Activated T-cell treated with anti-CD3 and anti-CD28 coated beads, Interleukin-2, amount 50 U/mL, for 24 hours (primary cell): ENCODE results near the gene TIAM1.

Experiments
- DNase-seq: peaks from one replicate; pipeline ENCODE4 v3.0.0-alpha.2; 2020
- H3K27ac Mint-ChIP-seq: 2 replicates; pipeline ENCODE4 v1.8.0; 2020; ENCODE audit warnings: mild to moderate bottlenecking, mixed read lengths
- H3K27me3 Mint-ChIP-seq: 2 replicates; pipeline ENCODE4 v1.8.0; 2020; ENCODE audit warnings: mixed read lengths
- H3K36me3 Mint-ChIP-seq: 2 replicates; pipeline ENCODE4 v1.8.0; 2020; ENCODE audit warnings: low read depth, mixed read lengths
- H3K4me1 Mint-ChIP-seq: 2 replicates; pipeline ENCODE4 v1.8.0; 2020; ENCODE audit warnings: low read depth, mixed read lengths
- H3K4me3 Mint-ChIP-seq: 2 replicates; pipeline ENCODE4 v1.8.0; 2020; ENCODE audit warnings: mild to moderate bottlenecking, moderate library complexity, mixed read lengths
- H3K9me3 Mint-ChIP-seq: 2 replicates; pipeline ENCODE4 v1.8.0; 2020; ENCODE audit warnings: mixed read lengths

The TIAM1 gene

GRCh38 chr21:31145274-31145673 lies 198.8 kb downstream of the TIAM1 start:
- Mint-ChIP-seq H3K36me3 (peaks cover 82% of the 10 kb centered on the region), H3K4me3 (no peak overlapping the region), H3K9me3 (no peaks in the 10 kb centered on the region), H3K27me3 (no peaks in the 10 kb centered on the region), H3K27ac (no peak overlapping the region), H3K4me1 (peaks cover 41% of the 10 kb centered on the region)
- no peak for DNase-seq

- no peak for DNase-seq
- H3K27ac Mint-ChIP-seq: no peak overlapping the region
- H3K36me3 Mint-ChIP-seq: peaks cover 83% of the 10 kb centered on the region
- no peak overlapping the region for H3K4me3 Mint-ChIP-seq
- H3K27me3 Mint-ChIP-seq: no peaks in the 10 kb centered on the region
- H3K4me1 Mint-ChIP-seq: peaks cover 34% of the 10 kb centered on the region
- no peaks in the 10 kb centered on the region for H3K9me3 Mint-ChIP-seq
Measured at GRCh38 chr21:31143036-31143435, 201.0 kb downstream of the TIAM1 start.

- H3K9me3 Mint-ChIP-seq: no peaks in the 10 kb centered on the region
- H3K27me3 Mint-ChIP-seq: no peaks in the 10 kb centered on the region
- no peak overlapping the region for H3K27ac Mint-ChIP-seq
- H3K4me1 Mint-ChIP-seq: peaks cover 33% of the 10 kb centered on the region
- peaks cover 84% of the 10 kb centered on the region for H3K36me3 Mint-ChIP-seq
- no peak for DNase-seq
- no peak overlapping the region for H3K4me3 Mint-ChIP-seq
Measured at GRCh38 chr21:31142600-31142999, 201.5 kb downstream of the TIAM1 start.

- Mint-ChIP-seq H3K27ac (peak overlapping the region; percentile 66), H3K36me3 (peaks cover 86% of the 10 kb centered on the region), H3K9me3 (no peaks in the 10 kb centered on the region), H3K27me3 (no peaks in the 10 kb centered on the region), H3K4me3 (no peak overlapping the region), H3K4me1 (peaks cover 27% of the 10 kb centered on the region)
- no peak for DNase-seq
Measured at GRCh38 chr21:31141389-31142000, 202.6 kb downstream of the TIAM1 start.

GRCh38 chr21:31140676-31141075 lies 203.4 kb downstream of the TIAM1 start:
- Mint-ChIP-seq H3K4me3 (no peak overlapping the region), H3K36me3 (peaks cover 89% of the 10 kb centered on the region), H3K4me1 (peaks cover 29% of the 10 kb centered on the region), H3K27me3 (no peaks in the 10 kb centered on the region), H3K27ac (peak overlapping the region; percentile 23), H3K9me3 (no peaks in the 10 kb centered on the region)
- DNase-seq: no peak

GRCh38 chr21:31140025-31140424 lies 204.0 kb downstream of the TIAM1 start:
- peak overlapping the region; percentile 23 for H3K27ac Mint-ChIP-seq
- no peaks in the 10 kb centered on the region for H3K9me3 Mint-ChIP-seq
- H3K27me3 Mint-ChIP-seq: no peaks in the 10 kb centered on the region
- no peak overlapping the region for H3K4me3 Mint-ChIP-seq
- no peak for DNase-seq
- peaks cover 33% of the 10 kb centered on the region for H3K4me1 Mint-ChIP-seq
- peaks cover 89% of the 10 kb centered on the region for H3K36me3 Mint-ChIP-seq

GRCh38 chr21:31137960-31138359 lies 206.1 kb downstream of the TIAM1 start:
- Mint-ChIP-seq H3K36me3 (peaks cover 95% of the 10 kb centered on the region), H3K9me3 (no peaks in the 10 kb centered on the region), H3K27ac (no peak overlapping the region), H3K27me3 (no peaks in the 10 kb centered on the region), H3K4me1 (peaks cover 50% of the 10 kb centered on the region), H3K4me3 (no peak overlapping the region)
- no peak for DNase-seq

- no peak for DNase-seq
- Mint-ChIP-seq H3K4me3 (no peak overlapping the region), H3K4me1 (peaks cover 56% of the 10 kb centered on the region), H3K36me3 (peaks cover 98% of the 10 kb centered on the region), H3K9me3 (peaks cover 2% of the 10 kb centered on the region), H3K27me3 (no peaks in the 10 kb centered on the region), H3K27ac (no peak overlapping the region)
Measured at GRCh38 chr21:31136891-31137290, 207.2 kb downstream of the TIAM1 start.

GRCh38 chr21:31135531-31136184 lies 208.4 kb downstream of the TIAM1 start:
- Mint-ChIP-seq H3K4me1 (peaks cover 60% of the 10 kb centered on the region), H3K36me3 (peaks cover 99% of the 10 kb centered on the region), H3K27ac (peak overlapping the region; percentile 55), H3K9me3 (peaks cover 2% of the 10 kb centered on the region), H3K27me3 (no peaks in the 10 kb centered on the region), H3K4me3 (no peak overlapping the region)
- no peak for DNase-seq

GRCh38 chr21:31133243-31133830 lies 210.7 kb downstream of the TIAM1 start:
- peaks cover 100% of the 10 kb centered on the region for H3K36me3 Mint-ChIP-seq
- no peak for DNase-seq
- peaks cover 2% of the 10 kb centered on the region for H3K9me3 Mint-ChIP-seq
- peak overlapping the region; percentile 47 for H3K4me3 Mint-ChIP-seq
- no peaks in the 10 kb centered on the region for H3K27me3 Mint-ChIP-seq
- peak overlapping the region; percentile 78 for H3K27ac Mint-ChIP-seq
- peaks cover 64% of the 10 kb centered on the region for H3K4me1 Mint-ChIP-seq

- H3K4me1 Mint-ChIP-seq: peaks cover 64% of the 10 kb centered on the region
- H3K36me3 Mint-ChIP-seq: peaks cover 100% of the 10 kb centered on the region
- DNase-seq: peak; percentile 62
Measured at GRCh38 chr21:31132574-31133242, 211.4 kb downstream of the TIAM1 start.

GRCh38 chr21:31130821-31131220 lies 213.2 kb downstream of the TIAM1 start:
- peak overlapping the region; percentile 78 for H3K27ac Mint-ChIP-seq
- H3K36me3 Mint-ChIP-seq: peaks cover 95% of the 10 kb centered on the region
- H3K27me3 Mint-ChIP-seq: no peaks in the 10 kb centered on the region
- H3K9me3 Mint-ChIP-seq: peaks cover 2% of the 10 kb centered on the region
- H3K4me3 Mint-ChIP-seq: peak overlapping the region; percentile 18
- DNase-seq: no peak
- peaks cover 59% of the 10 kb centered on the region for H3K4me1 Mint-ChIP-seq

More at GRCh38 chr21:31132574-31133242, 211.4 kb downstream of the TIAM1 start:
- H3K27me3 Mint-ChIP-seq: no peaks in the 10 kb centered on the region
- H3K27ac Mint-ChIP-seq: peak overlapping the region; percentile 78
- H3K4me3 Mint-ChIP-seq: peak overlapping the region; percentile 50
- H3K9me3 Mint-ChIP-seq: peaks cover 2% of the 10 kb centered on the region

GRCh38 chr21:31128234-31128633 lies 215.8 kb downstream of the TIAM1 start:
- Mint-ChIP-seq H3K36me3 (peaks cover 95% of the 10 kb centered on the region), H3K27me3 (no peaks in the 10 kb centered on the region), H3K4me1 (peaks cover 38% of the 10 kb centered on the region), H3K27ac (no peak overlapping the region), H3K4me3 (no peak overlapping the region), H3K9me3 (peaks cover 2% of the 10 kb centered on the region)
- DNase-seq: no peak

- Mint-ChIP-seq H3K27me3 (no peaks in the 10 kb centered on the region), H3K27ac (peak overlapping the region; percentile 23), H3K4me3 (no peak overlapping the region), H3K36me3 (peaks cover 95% of the 10 kb centered on the region), H3K4me1 (peaks cover 2% of the 10 kb centered on the region), H3K9me3 (no peaks in the 10 kb centered on the region)
- DNase-seq: no peak
Measured at GRCh38 chr21:31124010-31124409, 220.1 kb downstream of the TIAM1 start.

- peaks cover 23% of the 10 kb centered on the region for H3K4me1 Mint-ChIP-seq
- no peak for DNase-seq
- H3K4me3 Mint-ChIP-seq: no peak overlapping the region
- no peaks in the 10 kb centered on the region for H3K27me3 Mint-ChIP-seq
- peaks cover 72% of the 10 kb centered on the region for H3K36me3 Mint-ChIP-seq
- peak overlapping the region; percentile 45 for H3K27ac Mint-ChIP-seq
- H3K9me3 Mint-ChIP-seq: no peaks in the 10 kb centered on the region
Measured at GRCh38 chr21:31119199-31119598, 224.9 kb downstream of the TIAM1 start.
